ENCODE measurements around the gene DUSP16. TPM values are rescaled to one million over a fixed set of nuclear protein-coding genes. Genes with fewer than 3 reads are reported as not detected.

The DUSP16 gene
- polyA plus RNA-seq, 2 of the 4 experiments (the other 2 are of a cell fraction), result 18.2 to 34.7 TPM

DNA sequence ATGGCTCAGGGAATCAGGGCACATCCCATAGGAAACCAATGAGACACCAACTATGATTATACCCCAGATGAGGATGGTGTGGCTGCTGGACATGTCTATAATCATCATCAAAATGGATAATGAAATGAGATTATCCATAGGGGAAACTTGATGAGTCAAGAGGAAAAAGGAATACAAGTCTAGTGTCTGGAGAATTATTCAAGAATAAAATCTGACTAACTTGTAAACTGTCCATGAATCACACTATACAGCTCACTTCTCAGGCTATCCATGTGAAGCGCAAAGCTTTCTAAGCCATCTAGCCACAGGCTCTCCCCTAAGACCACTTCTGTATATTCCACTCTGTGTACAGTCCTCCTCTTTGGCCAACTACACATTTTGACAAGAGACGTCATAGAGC lies 52.5 kb downstream of the DUSP16 start:
- Histone ChIP-seq H3K4me1 (peaks cover 50% of the 10 kb centered on the region), H3K4me2 (0 out of 3 replicates have a peak overlapping the region, but pooled peaks have one; percentile 9), H3K27ac (peak overlapping the region in 1 of 2 experiments; percentile 44; a peak in 2 of 6 replicates), H3K9me3 (no peaks in the 10 kb centered on the region), H3K4me3 (no peak overlapping the region)
- ATAC-seq (peak; percentile 77 to 79), DNase-seq (ENCODE audit: low read depth in 1 of 2, low spot score in 1 of 2) (no peak), FAIRE-seq (no peak)
- ChIA-PET CTCF (interaction anchor here (1.2 kb wide), 2 partner anchors 23 to 133 kb away, joined by 3 read pairs; no protein-coding TSS in a partner anchor), POLR2A (no interaction called here)
- WGBS (ENCODE audit: missing lambda C conversion rate), result 87% methylated on average over 2 of the region's 2 CpGs
- TF ChIP-seq HDAC2 (IDR thresholded peaks at IDR 0.05), result no peak
- TF ChIP-seq, protein P1, sequence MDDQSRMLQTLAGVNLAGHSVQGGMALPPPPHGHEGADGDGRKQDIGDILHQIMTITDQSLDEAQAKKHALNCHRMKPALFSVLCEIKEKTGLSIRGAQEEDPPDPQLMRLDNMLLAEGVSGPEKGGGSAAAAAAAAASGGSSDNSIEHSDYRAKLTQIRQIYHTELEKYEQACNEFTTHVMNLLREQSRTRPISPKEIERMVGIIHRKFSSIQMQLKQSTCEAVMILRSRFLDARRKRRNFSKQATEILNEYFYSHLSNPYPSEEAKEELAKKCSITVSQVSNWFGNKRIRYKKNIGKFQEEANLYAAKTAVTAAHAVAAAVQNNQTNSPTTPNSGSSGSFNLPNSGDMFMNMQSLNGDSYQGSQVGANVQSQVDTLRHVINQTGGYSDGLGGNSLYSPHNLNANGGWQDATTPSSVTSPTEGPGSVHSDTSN (IDR thresholded peaks at IDR 0.05), result no peak
- TF ChIP-seq TFCP2L1 (CRISPR knock-in tag; IDR thresholded peaks at IDR 0.05), result no peak
- no peak for TF ChIP-seq HEYL (CRISPR knock-in tag; IDR thresholded peaks at IDR 0.05)
- TF ChIP-seq ZSCAN20 (CRISPR knock-in tag; IDR thresholded peaks at IDR 0.05), result no peak
- no peak for TF ChIP-seq JUNB (IDR thresholded peaks at IDR 0.05)
- TF ChIP-seq CHD2 (IDR thresholded peaks at IDR 0.05; ENCODE audit: low read length, partially characterized antibody), result no peak
- TF ChIP-seq CBX8 (IDR thresholded peaks at IDR 0.05), result no peak

DNA sequence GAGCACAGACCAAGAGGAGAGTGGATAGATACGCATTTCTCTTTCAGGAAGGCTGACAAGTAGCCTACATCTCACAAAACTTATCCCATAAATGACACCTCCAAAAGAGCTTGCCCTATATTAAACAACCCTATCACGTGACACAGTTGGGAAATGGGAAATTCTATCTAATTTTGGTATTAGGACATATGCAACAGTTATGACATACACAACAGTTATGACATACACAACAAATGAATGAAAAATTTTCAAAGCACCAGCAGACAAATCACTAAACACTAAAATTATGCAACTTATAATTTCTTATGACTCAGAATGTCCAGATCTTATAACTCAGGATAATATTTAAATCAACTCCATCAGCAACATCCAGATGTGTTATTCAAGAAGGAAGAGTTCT lies 54.1 kb downstream of the DUSP16 start:
- 93% methylated on average over 2 of the region's 2 CpGs for WGBS (ENCODE audit: missing lambda C conversion rate)
- no peak for DNase-seq (ENCODE audit: low read depth in 1 of 2, low spot score in 1 of 2)
- Histone ChIP-seq H3K27ac (no peak overlapping the region), H3K4me1 (peaks cover 53% of the 10 kb centered on the region), H3K4me2 (no peak overlapping the region), H3K9me3 (no peaks in the 10 kb centered on the region), H3K4me3 (no peak overlapping the region)
- ATAC-seq, result no peak
- TF ChIP-seq, protein P2, sequence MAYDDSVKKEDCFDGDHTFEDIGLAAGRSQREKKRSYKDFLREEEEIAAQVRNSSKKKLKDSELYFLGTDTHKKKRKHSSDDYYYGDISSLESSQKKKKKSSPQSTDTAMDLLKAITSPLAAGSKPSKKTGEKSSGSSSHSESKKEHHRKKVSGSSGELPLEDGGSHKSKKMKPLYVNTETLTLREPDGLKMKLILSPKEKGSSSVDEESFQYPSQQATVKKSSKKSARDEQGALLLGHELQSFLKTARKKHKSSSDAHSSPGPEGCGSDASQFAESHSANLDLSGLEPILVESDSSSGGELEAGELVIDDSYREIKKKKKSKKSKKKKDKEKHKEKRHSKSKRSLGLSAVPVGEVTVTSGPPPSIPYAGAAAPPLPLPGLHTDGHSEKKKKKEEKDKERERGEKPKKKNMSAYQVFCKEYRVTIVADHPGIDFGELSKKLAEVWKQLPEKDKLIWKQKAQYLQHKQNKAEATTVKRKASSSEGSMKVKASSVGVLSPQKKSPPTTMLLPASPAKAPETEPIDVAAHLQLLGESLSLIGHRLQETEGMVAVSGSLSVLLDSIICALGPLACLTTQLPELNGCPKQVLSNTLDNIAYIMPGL (CRISPR knock-in tag; IDR thresholded peaks at IDR 0.05; ENCODE audit: borderline replicate concordance), result no peak
- TF ChIP-seq EHMT2 (IDR thresholded peaks at IDR 0.05; ENCODE audit: low read depth) (no peak), RNF2 (IDR thresholded peaks at IDR 0.05; ENCODE audit: borderline replicate concordance, low read depth) (no peak), FOSB (CRISPR knock-in tag; IDR thresholded peaks at IDR 0.05) (no peak), EHF (CRISPR knock-in tag; IDR thresholded peaks at IDR 0.05) (no peak)
- TF ChIP-seq, protein P3, sequence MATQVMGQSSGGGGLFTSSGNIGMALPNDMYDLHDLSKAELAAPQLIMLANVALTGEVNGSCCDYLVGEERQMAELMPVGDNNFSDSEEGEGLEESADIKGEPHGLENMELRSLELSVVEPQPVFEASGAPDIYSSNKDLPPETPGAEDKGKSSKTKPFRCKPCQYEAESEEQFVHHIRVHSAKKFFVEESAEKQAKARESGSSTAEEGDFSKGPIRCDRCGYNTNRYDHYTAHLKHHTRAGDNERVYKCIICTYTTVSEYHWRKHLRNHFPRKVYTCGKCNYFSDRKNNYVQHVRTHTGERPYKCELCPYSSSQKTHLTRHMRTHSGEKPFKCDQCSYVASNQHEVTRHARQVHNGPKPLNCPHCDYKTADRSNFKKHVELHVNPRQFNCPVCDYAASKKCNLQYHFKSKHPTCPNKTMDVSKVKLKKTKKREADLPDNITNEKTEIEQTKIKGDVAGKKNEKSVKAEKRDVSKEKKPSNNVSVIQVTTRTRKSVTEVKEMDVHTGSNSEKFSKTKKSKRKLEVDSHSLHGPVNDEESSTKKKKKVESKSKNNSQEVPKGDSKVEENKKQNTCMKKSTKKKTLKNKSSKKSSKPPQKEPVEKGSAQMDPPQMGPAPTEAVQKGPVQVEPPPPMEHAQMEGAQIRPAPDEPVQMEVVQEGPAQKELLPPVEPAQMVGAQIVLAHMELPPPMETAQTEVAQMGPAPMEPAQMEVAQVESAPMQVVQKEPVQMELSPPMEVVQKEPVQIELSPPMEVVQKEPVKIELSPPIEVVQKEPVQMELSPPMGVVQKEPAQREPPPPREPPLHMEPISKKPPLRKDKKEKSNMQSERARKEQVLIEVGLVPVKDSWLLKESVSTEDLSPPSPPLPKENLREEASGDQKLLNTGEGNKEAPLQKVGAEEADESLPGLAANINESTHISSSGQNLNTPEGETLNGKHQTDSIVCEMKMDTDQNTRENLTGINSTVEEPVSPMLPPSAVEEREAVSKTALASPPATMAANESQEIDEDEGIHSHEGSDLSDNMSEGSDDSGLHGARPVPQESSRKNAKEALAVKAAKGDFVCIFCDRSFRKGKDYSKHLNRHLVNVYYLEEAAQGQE (IDR thresholded peaks at IDR 0.05), result no peak
- TF ChIP-seq, protein P4, sequence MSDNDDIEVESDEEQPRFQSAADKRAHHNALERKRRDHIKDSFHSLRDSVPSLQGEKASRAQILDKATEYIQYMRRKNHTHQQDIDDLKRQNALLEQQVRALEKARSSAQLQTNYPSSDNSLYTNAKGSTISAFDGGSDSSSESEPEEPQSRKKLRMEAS (IDR thresholded peaks at IDR 0.05), result no peak
- TF ChIP-seq, protein P5, sequence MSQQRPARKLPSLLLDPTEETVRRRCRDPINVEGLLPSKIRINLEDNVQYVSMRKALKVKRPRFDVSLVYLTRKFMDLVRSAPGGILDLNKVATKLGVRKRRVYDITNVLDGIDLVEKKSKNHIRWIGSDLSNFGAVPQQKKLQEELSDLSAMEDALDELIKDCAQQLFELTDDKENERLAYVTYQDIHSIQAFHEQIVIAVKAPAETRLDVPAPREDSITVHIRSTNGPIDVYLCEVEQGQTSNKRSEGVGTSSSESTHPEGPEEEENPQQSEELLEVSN (IDR thresholded peaks at IDR 0.05; ENCODE audit: borderline replicate concordance, low read depth), result no peak
- FAIRE-seq, result no peak
- ChIA-PET CTCF (no interaction called here), POLR2A (no interaction called here)

DNA sequence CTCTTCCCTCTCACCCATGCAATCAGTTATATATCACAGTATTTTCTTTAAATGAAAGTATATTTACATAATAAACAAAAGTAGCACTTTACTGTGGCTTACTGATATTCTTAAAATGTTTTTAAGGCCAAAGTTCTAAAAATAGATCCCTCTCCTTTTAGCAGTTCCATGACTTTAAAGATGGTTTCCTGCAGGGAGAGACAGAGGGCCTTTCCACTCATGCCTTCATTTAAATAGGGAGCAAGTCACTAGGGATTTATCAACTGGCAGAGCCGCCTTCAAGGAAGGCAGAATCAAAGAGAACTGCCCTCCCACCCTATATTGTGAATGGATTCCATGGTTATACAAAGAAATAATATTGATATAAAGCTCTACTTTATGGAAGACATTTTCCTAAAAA lies 55.5 kb downstream of the DUSP16 start:
- H3K4me1 ChIP-seq, result peaks cover 52% of the 10 kb centered on the region

More for the DNA sequence above, 55.5 kb downstream of the DUSP16 start:
- Histone ChIP-seq H3K4me2 (no peak overlapping the region), H3K27ac (no peak overlapping the region), H3K9me3 (no peaks in the 10 kb centered on the region), H3K4me3 (no peak overlapping the region)
- ChIA-PET CTCF (no interaction called here), POLR2A (no interaction called here)
- ATAC-seq (no peak), FAIRE-seq (no peak), DNase-seq (ENCODE audit: low read depth in 1 of 2, low spot score in 1 of 2) (no peak)
- 94% methylated on average over 1 of the region's 1 CpG for WGBS (ENCODE audit: missing lambda C conversion rate)
- no peak for TF ChIP-seq HEYL (CRISPR knock-in tag; IDR thresholded peaks at IDR 0.05)

Data from A549 (cell line).